HEK293 (cell line): ENCODE measurements around the gene TMEM222.

Experiments
- CTCF ChIA-PET: fragments of 350-600 bp; formaldehyde crosslinking; extraction: SDS; loops from one replicate; lab custom pipeline; 2021; ENCODE audit warnings: antibody characterized with exemption; lab: Yijun Ruan, JAX
- POLR2A ChIA-PET: fragments of 300-600 bp; formaldehyde crosslinking; extraction: SDS; loops from one replicate; lab custom pipeline; 2020; ENCODE audit warnings: antibody characterized with exemption, inconsistent platforms; lab: Yijun Ruan, JAX
- H3K27ac ChIP-seq: fragments of 200-500 bp; sonication (Bioruptor generic); 2 replicates; pipeline ENCODE4 v1.5.1; 2014; ENCODE audit warnings: low read depth, low read length, control low read depth, inconsistent platforms; ENCODE audit errors: extremely low read depth
- H3K36me3 ChIP-seq, 2 experiments: fragments of 200-500 bp in 1 of 2; sonication (Bioruptor generic) in 1 of 2; 1 replicate in 1 of 2; 2 replicates in 1 of 2; pipeline ENCODE4 v1.5.1; 2014 to 2017; ENCODE audit warnings: inconsistent platforms in 2 of 2, low read length in 2 of 2; ENCODE audit not compliant: control insufficient read depth in 2 of 2, insufficient read depth in 1 of 2
- H3K4me1 ChIP-seq: fragments of 200-500 bp; sonication (Bioruptor generic); 2 replicates; pipeline ENCODE4 v1.5.1; 2014; ENCODE audit warnings: mild to moderate bottlenecking, low read length, inconsistent platforms; ENCODE audit not compliant: control insufficient read depth, insufficient read depth
- H3K4me3 ChIP-seq: 2 replicates; pipeline ENCODE4 v1.5.1; 2011; ENCODE audit warnings: low read depth, mild to moderate bottlenecking, control low read depth, low read length, moderate library complexity
- H3K9me3 ChIP-seq: fragments of 200-500 bp; sonication (Bioruptor generic); 2 replicates; pipeline ENCODE4 v1.5.1; 2014; ENCODE audit warnings: low read depth, low read length, inconsistent platforms; ENCODE audit not compliant: control insufficient read depth, insufficient read depth
- GLIS1 ChIP-seq: fragments of 450-650 bp; formaldehyde crosslinking; IDR thresholded peaks from 2 replicates; pipeline ENCODE4 v1.5.1; 2016; ENCODE audit warnings: missing biosample characterization, missing genetic modification characterization
- PRDM2 ChIP-seq: fragments of 450-650 bp; formaldehyde crosslinking; IDR thresholded peaks from 2 replicates; pipeline ENCODE4 v1.5.1; 2016; ENCODE audit warnings: missing biosample characterization, missing genetic modification characterization, borderline replicate concordance
- REPIN1 ChIP-seq: fragments of 450-650 bp; formaldehyde crosslinking; IDR thresholded peaks from 2 replicates; pipeline ENCODE4 v1.5.1; 2017; ENCODE audit warnings: missing biosample characterization, missing genetic modification characterization, low read depth
- TSHZ1 ChIP-seq: fragments of 450-650 bp; formaldehyde crosslinking; IDR thresholded peaks from 2 replicates; pipeline ENCODE4 v1.5.1; 2016; ENCODE audit warnings: missing biosample characterization, missing genetic modification characterization, borderline replicate concordance
- ZFHX2 ChIP-seq: fragments of 450-650 bp; formaldehyde crosslinking; conservative IDR thresholded peaks from 2 replicates; pipeline ENCODE4 v1.5.1; 2016; ENCODE audit warnings: missing biosample characterization, missing genetic modification characterization
- ZFP69B ChIP-seq: fragments of 450-650 bp; formaldehyde crosslinking; IDR thresholded peaks from 2 replicates; pipeline ENCODE4 v1.5.1; 2016; ENCODE audit warnings: missing biosample characterization, missing genetic modification characterization
- ZNF121 ChIP-seq: fragments of 450-650 bp; formaldehyde crosslinking; IDR thresholded peaks from 2 replicates; pipeline ENCODE4 v1.5.1; 2016; ENCODE audit warnings: missing biosample characterization, missing genetic modification characterization
- ZNF146 ChIP-seq: fragments of 450-650 bp; formaldehyde crosslinking; IDR thresholded peaks from 2 replicates; pipeline ENCODE4 v1.5.1; 2016; ENCODE audit warnings: missing biosample characterization, missing genetic modification characterization
- ZNF280D ChIP-seq: fragments of 450-650 bp; formaldehyde crosslinking; IDR thresholded peaks from 2 replicates; pipeline ENCODE4 v1.5.1; 2016; ENCODE audit warnings: missing biosample characterization, missing genetic modification characterization
- ZNF660 ChIP-seq: fragments of 450-650 bp; IDR thresholded peaks from 2 replicates; pipeline ENCODE4 v1.5.1; 2018; ENCODE audit warnings: missing biosample characterization, mild to moderate bottlenecking, missing genetic modification characterization

Gene TMEM222

GRCh38 chr1:27345272-27345671, 23.3 kb downstream of the TMEM222 start:
- Histone ChIP-seq H3K9me3 (no peaks in the 10 kb centered on the region), H3K27ac (no peak overlapping the region), H3K4me3 (no peak overlapping the region), H3K36me3 (peaks cover 0 to 7% of the 10 kb centered on the region in 2 experiments; a peak in 1 of 3 replicates), H3K4me1 (peaks cover 6% of the 10 kb centered on the region)
- ChIA-PET CTCF (interaction anchor here (1.3 to 4.7 kb wide), 4 partner anchors 12 to 45 kb away, joined by 5 to 34 read pairs (median 8); partner anchors contain the start of gene MAP3K6), POLR2A (interaction anchor here (0.5 to 0.7 kb wide), 3 partner anchors 214 to 352 kb away, joined by 3 read pairs; partner anchors contain the start of gene TRNP1)
- TF ChIP-seq ZFP69B (tag by site-specific recombination) (no peak), GLIS1 (no peak), TSHZ1 (tag by site-specific recombination) (no peak), ZNF280D (no peak), PRDM2 (tag by site-specific recombination) (no peak), ZNF146 (tag by site-specific recombination) (no peak)

GRCh38 chr1:27346357-27346756, 24.4 kb downstream of the TMEM222 start:
- H3K27ac ChIP-seq, result no peak overlapping the region
- H3K4me3 ChIP-seq, result no peak overlapping the region
- TF ChIP-seq REPIN1, result no peak
- peak; percentile 95 for TF ChIP-seq ZNF121
- no peak for TF ChIP-seq ZFHX2
- TF ChIP-seq ZNF660, result no peak
- H3K36me3 ChIP-seq, result peaks cover 0 to 11% of the 10 kb centered on the region in 2 experiments; a peak in 1 of 3 replicates
- no peaks in the 10 kb centered on the region for H3K9me3 ChIP-seq
- ChIA-PET CTCF (interaction anchor here (0.8 to 4.7 kb wide), 5 partner anchors 11 to 46 kb away, joined by 5 to 34 read pairs (median 6); partner anchors contain the start of gene MAP3K6), POLR2A (interaction anchor here (0.5 to 0.6 kb wide), 2 partner anchors 8 to 38 kb away, joined by 5 to 7 read pairs; no protein-coding TSS in a partner anchor)
- H3K4me1 ChIP-seq, result peaks cover 6% of the 10 kb centered on the region
